NCI-H82 (cell line): ENCODE results near the gene PIM2.
A peak's percentile ranks its signal among the peaks of the same experiment; 100 is the strongest.
"Not testable (repeated sequence)": the region's sequence is repeated elsewhere in the genome, so short reads cannot be mapped to it uniquely, and the experiment has no call there.

Source experiments
- DNase-seq: peaks from one replicate; lab custom pipeline; 2025; lab: John Stamatoyannopoulos, UW

The PIM2 gene

DNA sequence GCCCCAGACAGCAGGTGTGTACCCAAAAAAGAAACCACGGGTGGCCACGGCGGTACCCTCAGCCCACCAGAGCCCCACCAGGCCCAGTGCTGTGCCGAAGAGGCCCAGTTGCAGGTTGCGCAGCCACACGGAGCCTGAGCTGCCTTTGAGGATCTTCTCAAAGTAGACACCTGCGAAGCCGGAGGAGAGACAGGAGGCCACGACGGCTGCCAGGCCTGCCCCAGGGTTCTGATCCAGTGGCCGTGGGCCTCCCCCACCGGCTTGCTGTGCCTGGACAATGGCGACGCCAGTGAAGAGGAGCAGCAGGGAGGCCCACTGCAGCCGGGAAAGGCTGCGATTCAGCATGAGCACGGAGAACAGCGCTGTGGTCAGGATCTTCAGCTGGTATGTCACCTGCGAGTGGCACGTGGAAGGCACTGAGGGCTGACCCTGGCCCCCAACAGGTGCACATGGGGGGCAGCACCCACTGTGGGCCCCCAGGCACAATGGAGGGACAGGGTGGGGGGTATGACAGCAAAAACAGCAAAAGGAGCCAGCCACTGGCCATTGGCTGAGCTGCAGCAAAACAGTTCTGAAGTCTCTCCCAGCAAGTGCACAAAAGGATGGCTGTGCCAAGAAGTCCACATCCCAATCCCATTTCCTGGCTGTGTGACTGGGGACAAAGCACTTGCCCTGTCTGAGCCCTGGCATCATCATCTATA lies 13.6 kb downstream of the PIM2 start:
- no peak for DNase-seq

DNA sequence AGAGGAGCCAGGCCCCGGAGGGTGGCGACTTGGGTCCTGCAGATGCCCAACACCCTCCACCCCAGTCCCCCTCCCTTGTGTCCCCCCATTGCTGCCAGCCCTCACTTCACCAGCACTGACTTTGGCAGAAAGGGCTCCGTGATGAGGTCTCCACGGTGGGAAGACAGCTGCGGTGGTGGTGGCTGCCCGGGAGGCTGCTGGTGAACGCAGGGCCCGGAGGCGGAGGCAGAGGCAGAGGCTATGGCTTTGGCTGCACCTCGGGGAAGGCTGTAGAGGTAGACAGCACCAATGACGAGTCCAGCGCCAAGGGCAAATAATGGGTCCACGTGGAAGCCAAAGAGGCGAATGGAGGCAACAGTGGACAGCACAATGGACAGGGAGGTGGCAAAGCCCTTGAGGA lies 14.2 kb downstream of the PIM2 start:
- DNase-seq: no peak

DNA sequence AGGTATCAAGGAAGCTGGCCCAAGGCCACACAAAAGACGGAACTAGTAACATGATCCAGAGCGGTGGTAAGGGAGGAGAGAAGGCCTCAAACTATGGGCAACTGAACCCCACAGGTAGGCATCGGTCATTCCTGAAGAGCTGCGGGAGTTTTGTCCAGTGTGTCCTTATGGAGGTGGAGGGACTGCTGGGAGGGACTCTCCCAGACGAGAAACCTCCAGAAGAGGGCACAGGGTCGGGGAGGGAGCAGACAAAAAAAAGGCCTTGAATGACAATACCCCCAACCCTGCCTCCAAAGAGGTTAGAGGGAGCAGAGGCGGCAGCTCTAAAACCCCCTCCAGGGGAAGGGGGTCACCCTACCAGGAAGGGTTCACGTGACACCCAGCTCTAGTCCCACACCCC lies 14.6 kb downstream of the PIM2 start:
- DNase-seq: no peak

DNA sequence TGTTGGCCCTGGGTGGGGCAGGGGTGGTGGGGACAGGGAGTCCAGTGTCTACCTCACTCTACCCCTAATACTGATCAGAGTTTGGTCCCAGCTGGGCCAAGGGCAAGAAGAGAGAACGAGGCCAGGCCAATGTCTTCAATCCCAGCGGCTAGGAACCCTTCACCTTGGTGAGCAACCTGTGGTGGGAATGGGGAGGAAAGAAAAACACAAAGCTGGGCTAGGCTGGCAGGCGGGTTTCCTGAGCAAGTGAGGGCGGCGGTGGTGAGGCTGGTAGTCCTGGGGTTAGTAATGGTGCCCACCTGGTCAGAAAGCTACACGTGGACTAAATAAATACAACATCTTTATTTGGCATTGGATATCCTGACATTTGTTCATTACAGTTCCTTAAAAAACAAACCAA lies 15.5 kb downstream of the PIM2 start:
- DNase-seq: no peak

DNA sequence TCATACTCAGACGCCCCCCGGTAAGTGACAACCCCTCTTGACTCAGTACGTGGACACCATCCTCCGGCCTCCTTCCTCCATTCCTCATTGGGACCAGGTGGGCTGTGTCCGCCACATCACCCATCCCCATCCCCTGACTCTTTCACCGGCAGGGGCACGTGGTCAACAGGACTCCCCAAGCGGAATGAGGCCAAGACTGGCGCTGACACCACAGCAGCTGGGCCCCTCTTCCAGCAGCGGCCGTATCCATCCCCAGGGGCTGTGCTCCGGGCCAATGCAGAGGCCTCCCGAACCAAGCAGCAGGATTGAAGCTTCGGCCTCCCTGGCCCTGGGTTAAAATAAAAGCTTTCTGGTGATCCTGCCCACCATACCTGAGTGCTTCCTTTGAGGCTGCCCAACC lies 16.0 kb downstream of the PIM2 start:
- no peak for DNase-seq

DNA sequence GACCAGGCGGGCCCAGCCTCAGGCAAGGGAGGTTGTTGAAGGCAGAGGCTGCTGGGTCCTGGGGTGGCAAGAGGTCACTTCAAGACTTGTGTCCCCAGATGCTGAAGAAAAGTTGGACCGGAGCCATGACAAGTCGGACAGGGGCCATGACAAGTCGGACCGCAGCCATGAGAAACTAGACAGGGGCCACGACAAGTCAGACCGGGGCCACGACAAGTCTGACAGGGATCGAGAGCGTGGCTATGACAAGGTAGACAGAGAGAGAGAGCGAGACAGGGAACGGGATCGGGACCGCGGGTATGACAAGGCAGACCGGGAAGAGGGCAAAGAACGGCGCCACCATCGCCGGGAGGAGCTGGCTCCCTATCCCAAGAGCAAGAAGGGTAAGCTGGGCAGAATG lies 16.7 kb downstream of the PIM2 start:
- no peak for DNase-seq

DNA sequence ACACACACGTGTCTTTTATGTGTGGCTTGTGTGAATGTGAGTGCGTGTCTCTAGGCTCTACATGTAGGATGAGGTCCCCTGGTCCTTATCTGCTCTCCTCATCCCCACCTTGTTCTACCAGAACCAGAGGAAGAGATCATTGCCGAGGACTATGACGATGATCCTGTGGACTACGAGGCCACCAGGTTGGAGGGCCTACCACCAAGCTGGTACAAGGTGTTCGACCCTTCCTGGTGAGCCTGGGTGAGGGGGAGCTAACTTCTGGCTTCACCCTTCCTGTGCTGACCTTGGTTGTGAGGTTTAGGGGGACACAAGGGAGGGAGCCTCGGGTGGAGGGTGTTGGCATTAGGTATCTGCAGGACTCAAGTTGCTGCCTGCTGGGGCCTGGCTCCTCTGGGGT lies 17.8 kb downstream of the PIM2 start:
- no peak for DNase-seq

DNA sequence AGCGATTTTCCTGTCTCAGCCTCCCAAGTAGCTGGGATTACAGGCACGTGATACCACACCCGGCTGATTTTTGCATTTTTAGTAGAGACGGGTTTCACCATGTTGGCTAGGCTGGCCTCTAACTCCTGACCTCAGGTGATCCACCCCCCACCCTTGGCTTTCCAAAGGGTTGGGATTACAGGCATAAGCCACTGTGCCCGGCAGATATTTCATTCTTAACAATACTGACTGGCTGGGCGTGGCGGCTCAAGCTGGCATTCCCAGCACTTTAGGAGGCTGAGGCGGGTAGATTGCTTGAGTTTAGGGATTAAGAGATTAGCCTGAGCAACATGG lies 19.8 kb downstream of the PIM2 start:
- peak; percentile 81 for DNase-seq

DNA sequence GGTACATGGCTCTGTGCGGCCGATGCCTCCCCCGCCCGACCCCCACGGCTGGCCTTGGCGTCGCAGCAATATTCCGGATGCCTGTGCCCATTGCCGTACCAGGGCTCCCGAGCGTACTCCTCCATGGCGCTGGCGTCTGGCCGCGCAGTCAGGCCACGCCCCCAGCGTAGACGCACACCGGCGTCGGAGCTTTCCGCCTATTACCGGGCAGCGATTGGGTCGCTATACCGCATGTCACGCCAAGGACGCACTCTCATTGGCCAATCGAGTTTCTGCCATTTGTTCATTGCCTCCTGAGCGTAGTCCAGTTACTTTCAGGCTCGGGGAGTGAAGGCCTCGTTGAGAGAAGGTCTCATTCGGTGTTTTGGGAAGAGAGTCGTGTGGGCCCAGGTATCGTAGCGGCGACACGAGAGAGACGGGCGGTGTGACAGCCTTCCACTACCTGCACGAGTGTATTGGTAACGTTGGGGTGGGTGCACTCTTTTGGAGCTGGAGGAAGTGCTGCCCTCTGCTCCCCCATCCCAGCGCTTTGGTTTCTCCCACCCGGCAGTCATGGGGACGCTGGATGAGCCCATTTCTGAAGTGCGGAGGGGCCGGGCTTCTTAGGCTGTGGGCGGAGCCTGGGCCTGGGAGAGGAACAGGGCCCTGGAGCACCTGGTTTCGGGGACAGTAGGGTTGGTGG lies 21.1 kb downstream of the PIM2 start, which contains the start of the genes PQBP1 and TIMM17B:
PQBP1 (plus strand) TSS at position 306 of the 682 bp plus-strand sequence. CDS start 580 bp downstream, outside the sequence.
TIMM17B (minus strand) TSS at position 144 of the 682 bp plus-strand sequence; CDS start at position 125, 19 bp downstream.
- peak; percentile 98 for DNase-seq

DNA sequence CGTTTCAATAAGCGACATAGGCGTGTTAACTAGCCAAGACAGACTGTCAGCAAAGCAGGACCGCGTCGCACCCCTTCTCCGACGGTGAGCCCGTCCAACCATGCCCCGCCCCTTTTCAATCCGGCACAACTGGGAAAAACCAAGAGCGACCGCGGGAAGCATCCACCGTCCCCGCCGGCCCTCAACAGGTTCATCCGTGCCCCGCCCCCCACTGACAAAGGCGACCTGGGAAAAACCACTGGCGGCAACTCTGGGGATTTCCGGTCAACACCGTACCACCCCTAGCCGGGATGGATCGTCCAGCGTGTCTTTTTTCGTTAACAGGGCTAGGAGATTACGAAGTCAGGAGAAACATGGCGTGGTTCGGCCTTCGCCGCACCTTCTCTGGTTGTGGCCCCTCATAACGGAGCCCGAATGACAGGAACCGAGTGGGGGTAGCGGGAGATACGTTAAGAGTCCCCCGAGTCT lies 21.6 kb downstream of the PIM2 start:
- DNase-seq: peak; percentile 91

DNA sequence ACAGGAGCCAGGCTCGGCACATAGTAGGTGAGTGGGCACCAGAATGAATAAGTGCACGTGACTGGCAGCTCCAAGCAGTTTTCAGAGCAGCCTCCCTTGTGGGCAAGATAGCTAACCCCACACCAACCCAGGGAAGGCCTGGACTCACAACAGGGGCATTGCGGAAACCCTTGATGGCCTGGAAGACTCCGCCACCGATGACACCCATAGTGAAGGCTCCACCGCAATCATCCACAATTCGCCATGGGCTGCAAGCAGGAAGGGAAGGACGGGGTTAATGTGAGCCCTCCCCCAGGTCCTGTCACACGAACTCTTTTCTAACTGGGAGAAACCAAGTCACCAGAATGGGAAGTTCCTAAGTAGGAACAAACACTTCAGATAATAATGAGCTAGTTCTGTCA lies 22.2 kb downstream of the PIM2 start:
- DNase-seq: peak; percentile 40

DNA sequence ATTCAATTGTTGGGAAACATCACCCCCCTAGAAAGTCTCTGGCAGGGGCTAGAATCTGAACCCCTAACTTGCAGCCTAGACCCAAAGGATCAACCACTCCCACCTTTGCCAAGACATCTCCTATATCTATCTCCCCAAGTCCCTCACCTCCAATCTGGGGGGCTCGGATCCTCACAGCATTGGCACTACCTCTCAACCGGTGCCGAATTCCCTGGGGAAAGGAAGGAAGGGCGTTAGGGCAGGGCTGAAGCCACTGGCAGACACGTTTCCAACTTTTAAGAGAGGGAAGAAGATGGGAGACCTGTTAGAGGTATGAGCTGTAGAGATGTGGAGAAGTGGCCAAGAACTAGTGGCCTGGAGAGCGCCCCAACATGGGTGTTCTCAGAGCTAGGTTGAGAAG lies 23.9 kb downstream of the PIM2 start:
- DNase-seq: no peak

DNA sequence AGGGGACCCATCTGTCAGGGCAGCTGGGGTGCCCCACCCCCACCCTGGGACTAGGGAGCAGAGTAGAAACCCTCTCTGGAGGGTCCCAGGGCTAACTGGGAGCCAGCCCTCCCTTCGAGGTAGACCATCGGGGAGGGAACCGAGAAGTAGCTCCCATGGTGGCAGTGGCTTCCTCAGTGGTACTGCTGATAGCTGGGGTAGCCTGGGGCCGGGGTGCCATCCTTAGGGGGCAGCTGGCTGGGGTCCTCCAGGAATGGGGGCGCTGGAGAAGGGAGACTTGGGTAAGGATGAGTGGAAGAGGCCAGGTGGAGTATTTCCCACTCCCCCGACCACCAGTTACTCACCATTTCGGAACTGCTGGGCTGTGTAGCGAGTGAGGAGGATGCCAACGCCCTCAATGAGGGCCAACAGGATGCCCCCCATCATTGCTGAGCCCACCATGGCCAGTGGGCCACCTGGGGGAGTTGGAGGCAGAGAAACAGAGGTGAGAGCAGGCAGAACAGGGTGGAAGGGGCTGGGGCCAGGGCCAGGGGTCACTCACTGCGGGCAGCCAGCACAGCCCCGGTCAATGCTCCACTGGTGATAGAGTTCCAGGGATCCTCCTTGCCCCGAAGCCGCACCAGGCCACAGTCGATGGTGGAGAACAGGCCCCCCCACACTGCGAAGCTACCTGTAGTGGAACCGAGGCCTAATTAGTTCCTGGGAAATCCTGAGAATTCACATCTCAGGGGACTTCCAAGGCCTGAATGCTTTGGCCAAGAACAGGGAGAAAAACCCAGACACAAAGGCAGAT lies 25.1 kb downstream of the PIM2 start:
- no peak for DNase-seq

DNA sequence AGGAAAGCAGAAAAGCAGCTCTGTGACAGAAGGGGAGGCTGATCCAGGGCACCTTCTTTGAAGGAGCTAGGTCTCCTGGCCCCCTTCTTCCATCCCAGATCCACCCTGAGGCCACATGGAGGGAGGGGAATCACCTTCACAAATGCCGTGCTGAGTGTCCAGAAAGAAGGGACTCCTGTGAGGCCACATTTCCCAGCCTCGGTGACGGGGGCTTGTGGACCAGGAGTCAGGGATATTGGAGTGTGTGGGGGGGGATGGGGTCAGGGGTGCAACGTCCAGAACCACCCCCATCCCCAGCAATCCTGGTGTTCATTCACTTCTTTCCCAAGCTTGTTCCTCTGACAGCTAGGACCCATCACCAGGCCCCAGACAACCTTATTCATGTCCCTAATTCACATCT lies 25.9 kb downstream of the PIM2 start:
- DNase-seq: no peak

DNA sequence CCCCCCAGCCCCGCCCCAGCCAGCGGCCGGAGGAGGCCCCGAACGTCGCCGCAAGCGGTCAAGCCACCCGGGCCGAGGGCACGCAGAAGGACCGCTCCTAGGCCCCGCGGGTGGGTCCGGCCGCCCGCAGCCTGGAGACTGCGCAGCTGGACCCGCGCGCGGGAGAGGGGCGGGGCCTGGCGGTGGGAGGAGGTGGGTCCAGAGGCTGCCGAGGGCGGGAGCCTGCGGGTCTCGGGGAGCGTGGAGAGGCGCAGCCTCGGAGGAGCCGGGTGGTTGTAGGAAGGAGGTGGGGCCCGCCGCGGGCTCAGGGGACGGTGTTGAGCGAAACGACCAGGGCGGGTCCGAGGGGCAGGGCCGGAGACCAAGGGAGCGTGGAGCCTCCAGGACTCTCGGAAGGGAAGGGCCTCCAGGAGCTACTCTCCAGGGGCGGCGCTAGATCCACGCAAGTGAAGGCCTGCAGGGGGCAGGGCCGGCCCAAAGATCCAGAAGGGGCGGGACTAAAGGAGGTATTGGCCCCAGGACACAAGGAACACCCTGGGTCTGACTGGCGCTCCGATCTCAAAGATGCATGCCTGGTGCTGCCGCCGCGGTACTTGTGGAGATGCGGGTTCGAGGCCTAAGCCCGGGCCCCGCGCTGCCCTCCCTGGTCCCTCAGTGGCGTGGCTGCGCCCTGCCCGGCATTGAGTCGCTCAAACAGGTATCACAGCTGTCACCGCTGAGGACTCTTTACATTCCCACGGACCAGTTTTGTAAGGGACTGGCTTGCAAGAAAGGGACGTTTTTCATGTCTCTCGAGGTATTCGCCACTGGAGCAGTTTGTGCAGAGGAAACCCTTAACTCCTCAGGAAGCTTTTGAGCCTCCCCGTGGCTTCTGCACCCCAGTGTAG lies 27.2 kb downstream of the PIM2 start:
- peak; percentile 94 for DNase-seq

DNA sequence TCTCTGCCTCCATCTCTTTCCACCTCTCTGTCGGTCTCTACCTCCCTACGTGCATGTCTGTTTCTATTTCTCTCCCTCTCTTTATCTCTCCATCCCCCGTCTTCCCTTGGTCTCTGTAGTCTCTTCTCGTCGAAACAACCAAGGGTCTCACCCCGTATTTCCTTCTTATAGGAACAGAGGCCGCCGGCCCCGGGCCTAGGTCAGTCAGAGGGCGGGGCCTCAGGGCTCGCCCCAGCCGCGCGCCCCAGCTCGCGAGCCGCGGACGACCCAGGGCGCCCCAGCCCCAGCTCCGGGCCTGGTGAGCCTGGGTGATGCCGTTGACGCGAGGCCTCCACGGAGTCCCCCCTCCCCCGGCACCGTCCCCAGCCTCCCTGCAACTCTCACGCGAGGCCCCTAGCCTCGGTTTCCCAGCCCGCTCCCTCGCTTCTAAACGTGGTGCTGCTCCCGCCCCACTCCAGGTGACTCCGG lies 27.9 kb downstream of the PIM2 start:
- peak; percentile 44 for DNase-seq

DNA sequence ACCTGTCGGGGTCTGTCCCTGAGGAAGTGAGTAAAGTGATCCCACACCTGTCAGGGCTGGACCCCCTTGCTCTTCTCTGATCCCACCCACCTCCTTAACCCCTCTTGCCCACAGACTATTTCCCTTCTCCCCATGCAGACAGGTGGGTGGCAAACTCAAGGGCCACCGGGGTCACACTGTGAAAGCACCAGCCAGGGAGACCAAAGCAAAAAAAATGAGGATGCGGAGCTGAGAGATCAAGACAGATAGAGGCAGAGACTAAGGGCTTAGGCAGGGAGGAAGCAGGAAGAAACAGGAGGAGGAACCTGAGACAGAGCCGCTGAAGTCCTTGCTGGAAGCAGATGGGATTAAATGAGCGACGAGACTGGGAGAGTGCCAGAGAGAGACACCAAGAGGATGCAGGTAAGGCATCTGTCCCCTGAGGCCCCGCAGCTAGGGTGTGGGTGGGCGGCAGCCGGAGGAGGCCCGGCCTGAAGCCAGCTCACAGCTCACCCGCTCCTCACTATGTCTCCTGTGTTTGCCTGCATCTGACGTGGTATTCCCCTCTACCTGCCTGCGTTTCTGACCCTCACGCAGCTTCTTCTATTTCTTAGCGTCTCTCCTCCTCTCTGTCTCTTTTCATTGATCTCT lies 28.4 kb downstream of the PIM2 start:
- DNase-seq: peak; percentile 81

DNA sequence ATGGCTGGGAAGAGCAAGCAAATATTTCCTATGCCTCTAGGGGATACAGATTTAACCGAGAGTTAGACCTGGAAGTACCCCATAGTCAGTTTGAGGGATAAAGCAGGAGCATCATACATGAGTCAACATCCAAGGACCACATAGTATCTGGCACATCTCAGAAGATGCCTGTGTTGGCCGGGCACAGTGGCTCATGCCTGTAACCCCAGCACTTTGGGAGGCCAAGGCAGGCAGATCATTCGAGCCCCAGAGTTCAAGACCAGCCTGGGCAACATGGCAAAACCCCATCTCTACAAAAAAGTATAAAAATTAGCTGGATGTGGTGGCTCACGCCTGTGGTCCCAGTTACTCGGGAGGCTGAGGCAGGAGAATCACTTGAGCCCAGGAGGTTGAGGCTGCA lies 32.2 kb downstream of the PIM2 start:
- DNase-seq: not testable (repeated sequence)

DNA sequence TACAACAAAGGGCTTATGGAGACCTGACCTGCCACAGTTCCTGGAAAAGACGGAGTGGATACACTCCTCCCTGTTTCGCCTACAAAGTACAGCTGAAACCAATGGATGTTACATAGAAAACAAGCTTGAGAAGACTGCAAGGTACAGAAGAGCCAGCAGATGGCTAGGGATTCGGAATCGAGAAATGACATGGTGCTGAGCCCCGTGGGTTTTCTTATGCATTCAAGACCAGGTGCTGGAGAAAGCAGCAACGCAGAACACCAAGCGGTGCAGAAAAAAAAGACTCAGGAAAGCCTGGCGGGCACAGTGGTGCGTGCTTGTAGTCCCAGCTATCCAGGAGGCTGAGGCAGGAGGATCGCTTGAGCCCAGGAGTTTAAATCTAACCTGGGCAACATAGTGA lies 35.1 kb downstream of the PIM2 start:
- DNase-seq: peak; percentile 62

DNA sequence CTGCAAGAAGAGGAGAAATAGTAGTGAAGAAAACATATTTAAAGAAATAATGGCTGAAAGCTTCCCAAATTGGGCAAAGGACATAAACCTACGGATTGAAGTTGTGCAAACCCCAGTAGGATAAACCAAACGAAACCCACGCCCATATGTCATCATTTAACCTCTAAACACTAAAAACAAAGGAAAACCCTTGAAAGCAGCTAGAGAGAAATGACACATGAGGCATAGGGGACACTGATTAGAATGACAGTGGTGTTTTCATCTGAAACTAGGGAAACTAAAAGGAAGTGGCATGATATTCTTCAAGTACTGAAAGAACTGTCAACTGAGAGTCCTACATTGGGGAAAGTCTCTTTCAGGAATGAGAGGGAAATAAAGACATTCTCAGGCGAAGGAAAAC lies 41.9 kb downstream of the PIM2 start:
- not testable (repeated sequence) for DNase-seq

DNA sequence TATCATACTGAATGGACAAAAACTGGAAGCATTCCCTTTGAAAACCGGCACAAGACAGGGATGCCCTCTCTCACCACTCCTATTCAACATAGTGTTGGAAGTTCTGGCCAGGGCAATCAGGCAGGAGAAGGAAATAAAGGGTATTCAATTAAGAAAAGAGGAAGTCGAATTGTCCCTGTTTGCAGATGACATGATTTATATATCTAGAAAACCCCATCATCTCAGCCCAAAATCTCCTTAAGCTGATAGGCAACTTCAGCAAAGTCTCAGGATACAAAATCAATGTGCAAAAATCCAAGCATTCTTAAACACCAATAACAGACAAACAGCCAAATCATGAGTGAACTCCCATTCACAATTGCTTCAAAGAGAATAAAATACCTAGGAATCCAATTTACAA lies 46.8 kb downstream of the PIM2 start:
- DNase-seq: not testable (repeated sequence)
